ENCODE results near the gene KSR1. TPM values are rescaled to one million over a fixed set of nuclear protein-coding genes. Genes with fewer than 3 reads are reported as not detected.
"Not testable (repeated sequence)": the region's sequence is repeated elsewhere in the genome, so short reads cannot be mapped to it uniquely, and the experiment has no call there.

Gene KSR1
- total RNA-seq, 2 experiments from 2014 or later = 53.9 to 58.2 TPM

GRCh38 chr17:27630607-27631410 is 174.6 kb downstream of the KSR1 start, which contains the start of gene LGALS9:
Gene LGALS9 (plus strand): TSS chr17:27631188. CDS start chr17:27631266, 78 bp downstream.
- Mint-ChIP-seq H3K4me1 (ENCODE audit: low read depth) (peaks cover 27% of the 10 kb centered on the region), H3K9me3 (no peaks in the 10 kb centered on the region), H3K4me3 (peak within 1 kb of the TSS; percentile 60), H3K27ac (peak within 1 kb of the TSS; percentile 79), H3K36me3 (ENCODE audit: low read depth) (peaks cover 5% of the 10 kb centered on the region), H3K27me3 (no peaks in the 10 kb centered on the region)
- DNase-seq = peak; percentile 48
- TF ChIP-seq CTCF (IDR thresholded peaks at IDR 0.05) = no peak
- ChIA-PET CTCF (interaction anchor here (1.0 to 4.3 kb wide), 4 partner anchors 20 to 28 kb away, joined by 3 to 18 read pairs (median 8); no protein-coding TSS in a partner anchor), POLR2A (interaction anchor here (1.0 to 1.2 kb wide), 2 partner anchors 9 to 337 kb away, joined by 3 read pairs; partner anchors contain the start of gene WSB1)
- ATAC-seq = peak; percentile 79
- intact Hi-C loops (cut with micrococcal nuclease) = no loop called here

- H3K27me3 Mint-ChIP-seq = no peaks in the 10 kb centered on the region
- peaks cover 27% of the 10 kb centered on the region for H3K4me1 Mint-ChIP-seq (ENCODE audit: low read depth)
- H3K9me3 Mint-ChIP-seq = no peaks in the 10 kb centered on the region
- POLR2A ChIA-PET = interaction anchor here (1.2 kb wide), 1 partner anchor 337 kb away, joined by 3 read pairs; the partner anchor contains the start of gene WSB1
- peaks cover 3% of the 10 kb centered on the region for H3K36me3 Mint-ChIP-seq (ENCODE audit: low read depth)
- H3K27ac Mint-ChIP-seq = peak overlapping the region; percentile 79
- no peak for DNase-seq
- peak overlapping the region; percentile 60 for H3K4me3 Mint-ChIP-seq
- peak; percentile 61 for ATAC-seq
- CTCF ChIA-PET = interaction anchor here (1.0 to 4.3 kb wide), 3 partner anchors 20 to 29 kb away, joined by 3 to 18 read pairs (median 7); no protein-coding TSS in a partner anchor
- TF ChIP-seq CTCF (IDR thresholded peaks at IDR 0.05) = no peak
- intact Hi-C loops (cut with micrococcal nuclease) = no loop called here
Measured at GRCh38 chr17:27631411-27631760, 175.1 kb downstream of the KSR1 start.

- DNase-seq = no peak
- peaks cover 27% of the 10 kb centered on the region for H3K4me1 Mint-ChIP-seq (ENCODE audit: low read depth)
- no peak for TF ChIP-seq CTCF (IDR thresholded peaks at IDR 0.05)
- ChIA-PET CTCF (interaction anchor here (0.9 to 4.3 kb wide), 6 partner anchors 13 to 299 kb away, joined by 3 to 18 read pairs (median 4); no protein-coding TSS in a partner anchor), POLR2A (interaction anchor here (0.6 to 1.2 kb wide), 2 partner anchors 15 to 338 kb away, joined by 3 read pairs; partner anchors contain the start of gene WSB1)
- H3K4me3 Mint-ChIP-seq = peak overlapping the region; percentile 60
- intact Hi-C loops (cut with micrococcal nuclease) = no loop called here
- no peaks in the 10 kb centered on the region for H3K9me3 Mint-ChIP-seq
- no peak for ATAC-seq
- peak overlapping the region; percentile 79 for H3K27ac Mint-ChIP-seq
- H3K27me3 Mint-ChIP-seq = no peaks in the 10 kb centered on the region
- peaks cover 2% of the 10 kb centered on the region for H3K36me3 Mint-ChIP-seq (ENCODE audit: low read depth)
Measured at GRCh38 chr17:27631897-27632725, 175.9 kb downstream of the KSR1 start.

- intact Hi-C loops (cut with micrococcal nuclease); H3K9me3 Mint-ChIP-seq; H3K27ac Mint-ChIP-seq; DNase-seq; ATAC-seq; H3K36me3 Mint-ChIP-seq (ENCODE audit: low read depth); H3K27me3 Mint-ChIP-seq; H3K4me3 Mint-ChIP-seq: not testable (repeated sequence)
- CTCF ChIA-PET = interaction anchor here (0.9 to 4.3 kb wide), 5 partner anchors 12 to 300 kb away, joined by 3 to 18 read pairs (median 5); no protein-coding TSS in a partner anchor
- peaks cover 27% of the 10 kb centered on the region for H3K4me1 Mint-ChIP-seq (ENCODE audit: low read depth)
- POLR2A ChIA-PET = interaction anchor here (0.6 to 1.0 kb wide), 2 partner anchors 15 to 18 kb away, joined by 3 read pairs; no protein-coding TSS in a partner anchor
Measured at GRCh38 chr17:27632766-27633165, 176.5 kb downstream of the KSR1 start.
